HG02759 (cell line): ENCODE results near the gene SUPV3L1.

Experiments used
- ATAC-seq: cut with Tn5 transposase; IDR thresholded peaks from one replicate; pipeline ENCODE4 v1.9.1; 2021; ENCODE audit warnings: mild to moderate bottlenecking, moderate library complexity; ENCODE audit not compliant: unreplicated experiment

The SUPV3L1 gene

DNA sequence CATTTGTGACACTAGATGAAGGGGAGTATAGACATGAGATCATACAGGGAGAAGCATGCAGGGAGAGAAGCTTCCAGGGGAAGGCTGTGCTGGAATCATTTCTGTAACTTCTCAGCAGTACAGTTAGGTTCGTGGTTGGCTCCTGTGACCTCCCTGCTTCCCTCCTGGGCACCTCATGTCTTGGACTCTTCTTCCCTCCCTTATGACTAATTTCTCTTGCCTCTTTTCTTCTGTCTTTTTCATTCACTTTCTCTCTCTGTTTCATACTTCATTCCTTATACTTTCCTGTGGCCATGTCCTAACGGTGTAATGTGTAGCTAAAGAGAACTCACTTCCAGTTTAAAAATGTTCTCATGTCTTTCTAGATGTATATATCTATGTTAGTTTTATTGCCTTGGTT lies 21.0 kb downstream of the SUPV3L1 start:
- ATAC-seq, result no peak

DNA sequence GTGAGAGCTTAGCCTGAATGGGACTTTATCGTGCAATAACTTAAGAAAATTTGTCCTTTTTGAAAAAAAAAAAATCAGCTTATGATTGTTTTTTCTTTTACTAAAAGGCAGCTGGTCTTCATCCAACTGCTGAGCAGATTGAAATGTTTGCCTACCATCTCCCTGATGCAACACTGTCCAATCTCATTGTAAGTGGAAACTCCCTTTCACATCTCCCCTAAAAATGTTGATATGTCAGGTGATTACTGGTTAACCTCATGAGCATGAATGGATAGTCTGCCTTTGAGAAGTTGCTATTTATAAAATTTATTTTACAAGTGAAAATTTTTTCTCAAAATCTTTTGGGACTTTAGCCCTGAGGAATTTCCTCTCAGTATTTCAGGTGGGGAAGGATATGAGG lies 22.3 kb downstream of the SUPV3L1 start:
- ATAC-seq, result peak; percentile 57

GRCh38 chr10:69208761-69209160 lies 28.7 kb downstream of the SUPV3L1 start:
- ATAC-seq, result no peak

GRCh38 chr10:69209787-69210484 lies 29.9 kb downstream of the SUPV3L1 start:
- ATAC-seq, result no peak

DNA sequence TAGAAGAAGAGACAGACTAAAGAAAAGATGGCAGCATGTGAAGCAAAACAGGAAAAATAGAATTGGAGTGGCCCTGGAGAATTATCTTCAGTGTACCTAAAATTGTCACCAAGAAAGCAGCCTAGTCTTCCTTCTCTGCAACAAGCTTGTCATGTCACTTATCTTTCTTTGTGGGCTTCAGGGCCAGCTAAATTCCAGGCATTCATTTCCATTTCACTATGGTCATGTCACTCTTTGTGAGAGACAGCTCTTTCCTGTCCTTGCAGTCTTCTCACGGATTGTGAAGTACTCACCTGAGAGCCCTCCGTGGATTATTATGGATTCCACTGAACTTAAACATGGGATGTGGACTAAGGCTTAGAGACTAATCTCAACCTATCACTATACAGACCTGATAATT lies 31.1 kb downstream of the SUPV3L1 start:
- no peak for ATAC-seq

DNA sequence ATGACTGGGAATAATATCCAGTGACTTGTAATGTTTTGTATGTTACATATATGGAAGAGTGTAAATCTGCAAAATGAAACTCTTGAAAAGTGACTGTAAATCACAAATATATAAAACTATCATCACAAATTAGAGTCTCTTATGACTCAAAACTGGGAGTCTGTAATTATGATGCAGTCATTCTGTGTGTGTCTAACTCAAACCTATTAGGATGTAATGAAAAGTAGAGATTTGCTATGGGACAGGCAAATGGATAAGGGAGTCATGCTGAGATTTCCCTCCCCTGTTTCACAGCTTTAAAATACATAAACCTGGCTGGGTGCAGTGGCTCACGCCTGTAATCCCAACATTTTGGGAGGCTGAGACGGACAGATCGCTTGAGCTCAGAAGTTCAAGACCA lies 31.5 kb downstream of the SUPV3L1 start:
- ATAC-seq, result no peak

- no peak for ATAC-seq
These were observed 33.7 kb downstream of the SUPV3L1 start for GRCh38 chr10:69213591-69214311.

- ATAC-seq, result no peak
These were observed 34.7 kb downstream of the SUPV3L1 start for GRCh38 chr10:69214666-69215131.

DNA sequence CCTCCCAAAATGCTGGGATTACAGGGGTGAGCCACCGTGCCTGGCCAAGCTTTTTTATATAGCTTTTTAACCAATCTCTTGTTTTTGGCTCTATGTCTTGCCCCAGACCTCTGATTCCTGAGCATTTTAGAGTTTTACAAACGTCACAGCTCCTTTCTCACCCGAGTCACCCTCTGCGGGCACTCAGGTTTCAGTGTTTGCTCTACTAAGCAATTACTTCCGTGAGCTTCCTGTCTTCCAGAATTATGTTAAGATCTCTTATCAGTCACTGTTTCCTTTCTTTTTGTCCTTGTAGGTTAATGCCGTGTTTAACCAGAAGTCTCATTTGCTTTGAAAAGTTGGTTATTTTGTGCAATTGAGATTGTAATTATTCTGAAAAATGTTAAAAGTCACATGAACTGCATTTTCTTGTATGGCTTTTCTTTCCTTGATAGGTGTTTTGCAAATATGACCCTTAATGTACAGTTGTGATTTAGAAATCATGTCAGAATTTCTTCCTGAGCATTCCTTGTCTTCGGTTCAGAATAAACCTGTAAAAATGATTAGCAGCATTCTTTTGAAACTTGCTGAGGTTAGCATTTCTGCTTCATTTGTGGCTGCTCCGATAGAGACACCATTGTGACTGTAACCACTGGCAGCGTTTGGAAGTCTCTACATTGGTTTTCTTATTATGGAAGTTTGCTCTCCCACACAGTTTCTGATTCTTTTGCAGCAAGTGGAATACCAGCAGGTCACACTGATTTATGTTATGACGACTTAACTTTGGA lies 35.6 kb downstream of the SUPV3L1 start:
- ATAC-seq, result no peak

- ATAC-seq, result no peak
These were observed 36.6 kb downstream of the SUPV3L1 start for GRCh38 chr10:69216577-69217118.

GRCh38 chr10:69217119-69217754 lies 37.2 kb downstream of the SUPV3L1 start:
- no peak for ATAC-seq

GRCh38 chr10:69218831-69219230 lies 38.8 kb downstream of the SUPV3L1 start:
- no peak for ATAC-seq

GRCh38 chr10:69220041-69220451 lies 40.0 kb downstream of the SUPV3L1 start, which contains the start of gene HKDC1:
HKDC1 (plus strand) TSS chr10:69220332; CDS start chr10:69220436, 104 bp downstream.
- no peak for ATAC-seq

DNA sequence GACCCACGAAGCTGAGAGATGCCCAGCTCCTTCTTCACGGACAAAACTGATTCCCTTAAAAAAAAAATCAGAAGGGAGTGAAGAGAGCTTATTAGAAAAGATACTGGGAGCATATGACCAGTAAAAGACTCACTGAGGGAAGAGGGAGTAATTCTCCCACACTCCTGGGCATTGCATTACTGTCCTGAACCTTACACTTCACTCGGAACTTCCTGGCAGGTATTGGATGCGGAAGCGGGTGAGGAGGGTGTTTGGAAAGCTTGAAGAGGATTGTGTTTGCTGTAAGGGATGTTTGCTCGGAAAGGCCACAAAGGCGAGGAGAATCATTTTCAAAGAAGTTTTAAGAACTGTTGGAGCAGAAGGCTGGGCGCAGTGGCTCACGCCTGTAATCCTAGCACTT lies 40.5 kb downstream of the SUPV3L1 start:
- ATAC-seq, result no peak

GRCh38 chr10:69222157-69223027 lies 42.4 kb downstream of the SUPV3L1 start:
- ATAC-seq, result peak; percentile 95

- peak; percentile 10 for ATAC-seq
These were observed 43.0 kb downstream of the SUPV3L1 start for GRCh38 chr10:69223028-69223342.

DNA sequence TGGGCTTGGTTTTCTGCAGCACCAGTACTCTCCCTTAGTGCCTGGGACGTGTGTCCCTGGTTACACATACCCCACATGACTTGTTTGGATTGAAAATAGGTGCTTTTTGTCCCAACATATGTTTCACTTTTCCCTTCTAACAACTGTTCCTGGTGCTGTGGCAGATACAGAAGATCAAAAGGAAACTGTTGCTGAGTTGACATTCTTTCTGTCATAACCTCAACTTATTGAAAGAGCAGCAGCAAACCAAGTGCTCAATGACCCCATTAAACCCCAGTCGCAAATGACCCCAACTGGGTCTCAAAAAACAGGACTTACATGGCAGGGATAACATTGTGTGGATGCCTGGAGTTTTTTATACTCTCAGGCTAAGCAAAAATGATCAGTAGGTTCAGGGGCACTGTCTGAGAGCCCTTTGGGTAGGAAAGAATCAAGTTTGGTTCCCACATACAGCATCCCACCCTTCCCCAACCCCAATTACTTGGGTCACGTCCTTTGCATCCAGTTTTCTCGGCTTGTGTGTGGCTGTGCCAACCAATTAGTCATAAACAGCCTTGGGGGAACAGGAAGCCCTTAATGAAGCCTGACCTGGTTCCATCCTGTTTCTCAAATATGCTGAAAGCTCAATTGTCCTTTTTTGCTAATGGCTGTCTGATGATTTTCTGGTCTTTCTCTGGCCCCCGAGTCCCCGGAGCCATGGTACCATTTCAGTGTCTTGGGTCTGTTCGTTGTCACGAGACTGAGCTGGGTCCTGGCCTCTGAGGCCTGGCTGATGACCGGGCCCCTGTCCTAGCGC lies 45.0 kb downstream of the SUPV3L1 start:
- no peak for ATAC-seq

DNA sequence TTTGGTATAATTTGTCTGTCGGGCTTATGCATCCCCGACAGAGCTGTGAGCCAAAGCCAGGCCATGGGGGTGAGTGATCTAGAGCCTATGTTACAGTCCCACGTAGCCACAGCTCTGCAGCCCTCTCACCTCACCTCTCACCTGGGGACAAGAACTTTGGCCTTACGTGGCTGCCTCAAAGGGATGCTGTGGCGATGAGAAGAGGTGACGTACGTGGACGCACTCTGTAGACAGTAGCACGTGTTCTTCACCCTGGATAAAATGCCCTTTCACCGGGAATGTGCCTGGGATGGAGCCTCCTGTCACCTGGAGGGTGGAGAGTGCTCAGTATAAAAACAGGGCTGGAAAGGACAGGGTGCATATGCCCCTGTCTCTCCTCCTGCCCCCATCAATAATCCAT lies 45.6 kb downstream of the SUPV3L1 start:
- ATAC-seq, result no peak

DNA sequence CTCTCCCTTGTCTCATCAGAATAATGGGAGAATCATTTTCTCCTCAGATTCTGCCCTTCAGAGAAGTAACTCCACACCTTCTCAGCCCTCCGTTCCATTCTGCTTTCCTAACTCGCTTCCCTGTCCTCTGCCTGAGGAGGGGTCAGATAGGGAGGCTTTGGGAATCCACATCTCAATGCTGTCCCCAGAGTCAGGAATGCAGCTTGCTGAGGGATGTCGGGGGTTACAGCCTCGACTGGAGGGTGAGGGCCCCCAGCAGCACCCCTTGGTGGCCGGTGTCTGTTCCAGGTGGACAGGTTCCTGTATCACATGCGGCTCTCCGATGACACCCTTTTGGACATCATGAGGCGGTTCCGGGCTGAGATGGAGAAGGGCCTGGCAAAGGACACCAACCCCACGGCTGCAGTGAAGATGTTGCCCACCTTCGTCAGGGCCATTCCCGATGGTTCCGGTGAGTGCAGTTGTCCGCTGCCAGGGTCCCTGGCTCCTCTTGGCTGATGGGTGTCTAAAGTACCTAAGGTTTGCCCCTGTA lies 47.0 kb downstream of the SUPV3L1 start:
- no peak for ATAC-seq
